GM21390 (cell line): ENCODE results near the gene PLXNA4.

ENCODE experiments used
- ATAC-seq: cut with Tn5 transposase; IDR thresholded peaks from one replicate; pipeline ENCODE4 v1.9.1; 2021; ENCODE audit not compliant: unreplicated experiment

PLXNA4 gene

GRCh38 chr7:132564849-132565248, 11.4 kb downstream of the PLXNA4 start:
- ATAC-seq = no peak

- no peak for ATAC-seq
Measured at GRCh38 chr7:132564090-132564489, 12.2 kb downstream of the PLXNA4 start.

GRCh38 chr7:132562690-132563089, 13.6 kb downstream of the PLXNA4 start:
- no peak for ATAC-seq

GRCh38 chr7:132561763-132562162, 14.5 kb downstream of the PLXNA4 start:
- ATAC-seq = no peak

- no peak for ATAC-seq
Measured at GRCh38 chr7:132560825-132561529, 15.3 kb downstream of the PLXNA4 start.

GRCh38 chr7:132560105-132560504, 16.2 kb downstream of the PLXNA4 start:
- no peak for ATAC-seq

GRCh38 chr7:132558815-132559214, 17.5 kb downstream of the PLXNA4 start:
- ATAC-seq = no peak

- no peak for ATAC-seq
Measured at GRCh38 chr7:132557489-132558044, 18.7 kb downstream of the PLXNA4 start.

GRCh38 chr7:132554446-132554845, 21.8 kb downstream of the PLXNA4 start:
- ATAC-seq = no peak

GRCh38 chr7:132553031-132553430, 23.2 kb downstream of the PLXNA4 start:
- ATAC-seq = no peak

- ATAC-seq = no peak
Measured at GRCh38 chr7:132551886-132552285, 24.4 kb downstream of the PLXNA4 start.

- ATAC-seq = no peak
Measured at GRCh38 chr7:132551439-132551838, 24.8 kb downstream of the PLXNA4 start.

- ATAC-seq = no peak
Measured at GRCh38 chr7:132548489-132549078, 27.7 kb downstream of the PLXNA4 start.

GRCh38 chr7:132547821-132548220, 28.4 kb downstream of the PLXNA4 start:
- no peak for ATAC-seq

GRCh38 chr7:132546366-132547127, 29.7 kb downstream of the PLXNA4 start:
- no peak for ATAC-seq

- ATAC-seq = no peak
Measured at GRCh38 chr7:132545756-132546155, 30.5 kb downstream of the PLXNA4 start.

GRCh38 chr7:132544999-132545398, 31.3 kb downstream of the PLXNA4 start:
- no peak for ATAC-seq

GRCh38 chr7:132544025-132544424, 32.2 kb downstream of the PLXNA4 start:
- no peak for ATAC-seq

GRCh38 chr7:132542895-132543294, 33.4 kb downstream of the PLXNA4 start:
- no peak for ATAC-seq

- ATAC-seq = no peak
Measured at GRCh38 chr7:132541656-132542055, 34.6 kb downstream of the PLXNA4 start.

GRCh38 chr7:132537456-132538145, 38.7 kb downstream of the PLXNA4 start:
- ATAC-seq = no peak
